HG03045 (cell line): ENCODE data around the gene ZNF532.
"Not testable (repeated sequence)": the region's sequence is repeated elsewhere in the genome, so short reads cannot be mapped to it uniquely, and the experiment has no call there.

Experiments
- ATAC-seq: cut with Tn5 transposase; IDR thresholded peaks from one replicate; pipeline ENCODE4 v1.9.1; 2021; ENCODE audit warnings: mild to moderate bottlenecking, moderate library complexity; ENCODE audit not compliant: unreplicated experiment

The ZNF532 gene

GRCh38 chr18:59001721-59002120, 137.0 kb downstream of the ZNF532 start:
- no peak for ATAC-seq

- no peak for ATAC-seq
Observed at GRCh38 chr18:59002974-59003594, 138.4 kb downstream of the ZNF532 start.

- no peak for ATAC-seq
Observed at GRCh38 chr18:59005262-59005661, 140.6 kb downstream of the ZNF532 start.

- no peak for ATAC-seq
Observed at GRCh38 chr18:59006461-59007067, 141.9 kb downstream of the ZNF532 start.

GRCh38 chr18:59008302-59008974, 143.8 kb downstream of the ZNF532 start:
- ATAC-seq: no peak

GRCh38 chr18:59009846-59010245, 145.2 kb downstream of the ZNF532 start:
- no peak for ATAC-seq

GRCh38 chr18:59011289-59011688, 146.6 kb downstream of the ZNF532 start:
- no peak for ATAC-seq

- ATAC-seq: no peak
Observed at GRCh38 chr18:59011786-59012185, 147.1 kb downstream of the ZNF532 start.

- ATAC-seq: no peak
Observed at GRCh38 chr18:59012815-59013705, 148.4 kb downstream of the ZNF532 start.

- ATAC-seq: no peak
Observed at GRCh38 chr18:59013744-59014143, 149.1 kb downstream of the ZNF532 start.

- no peak for ATAC-seq
Observed at GRCh38 chr18:59015531-59016152, 151.0 kb downstream of the ZNF532 start.

- ATAC-seq: no peak
Observed at GRCh38 chr18:59021500-59021899, 156.8 kb downstream of the ZNF532 start.

- ATAC-seq: no peak
Observed at GRCh38 chr18:59022167-59022945, 157.7 kb downstream of the ZNF532 start.

- ATAC-seq: no peak
Observed at GRCh38 chr18:59024829-59025228, 160.2 kb downstream of the ZNF532 start.

- ATAC-seq: not testable (repeated sequence)
Observed at GRCh38 chr18:59025532-59025931, 160.9 kb downstream of the ZNF532 start.

GRCh38 chr18:59026364-59026763, 161.7 kb downstream of the ZNF532 start:
- no peak for ATAC-seq

GRCh38 chr18:59026831-59027410, 162.2 kb downstream of the ZNF532 start:
- ATAC-seq: no peak

- ATAC-seq: no peak
Observed at GRCh38 chr18:59029663-59030429, 165.2 kb downstream of the ZNF532 start.

GRCh38 chr18:59032308-59032707, 167.6 kb downstream of the ZNF532 start:
- ATAC-seq: no peak
